HFFc6 (cell line): ENCODE data around the gene USF1. TPM values are rescaled to one million over a fixed set of nuclear protein-coding genes. Genes with fewer than 3 reads are reported as not detected.

Experiments used
- DNase-seq: peaks from one replicate; pipeline ENCODE4 v3.0.0-alpha.2; 2018
- H3K27ac Mint-ChIP-seq: 2 replicates; pipeline ENCODE4 v1.8.0; 2020; ENCODE audit warnings: mild to moderate bottlenecking, mixed read lengths
- H3K27me3 Mint-ChIP-seq: 2 replicates; pipeline ENCODE4 v1.8.0; 2021; ENCODE audit warnings: mild to moderate bottlenecking, moderate library complexity, mixed read lengths; ENCODE audit not compliant: insufficient read depth
- H3K36me3 Mint-ChIP-seq: 2 replicates; pipeline ENCODE4 v1.8.0; 2021; ENCODE audit warnings: low read depth, mixed read lengths
- H3K4me1 Mint-ChIP-seq: 2 replicates; pipeline ENCODE4 v1.8.0; 2020; ENCODE audit warnings: low read depth, mixed read lengths
- H3K4me3 Mint-ChIP-seq: 2 replicates; pipeline ENCODE4 v1.8.0; 2020; ENCODE audit warnings: mild to moderate bottlenecking, moderate library complexity, mixed read lengths
- H3K9me3 Mint-ChIP-seq: 2 replicates; pipeline ENCODE4 v1.8.0; 2020; ENCODE audit warnings: mild to moderate bottlenecking, mixed read lengths
- CTCF ChIP-seq: fragments of 200-600 bp; sonication (generic); IDR thresholded peaks from 2 replicates; pipeline ENCODE4 v1.5.0; 2021; ENCODE audit warnings: antibody characterized with exemption, mild to moderate bottlenecking
- total RNA-seq, 6 experiments: library from RNA; stranded (reverse); fragmentation: NEBNext Ultra II Directional; extraction: Animal tissue kit (Norgen Biotek cat#: 25700); gene quantifications; 2 replicates in 1 of 6; 3 replicates in 5 of 6; pipeline ENCODE4 v1.2.3, GENCODE V29; 2021

USF1 gene
- total RNA-seq, 6 experiments from 2014 or later: 31.2 to 38.0 (median 33.4) TPM

- Mint-ChIP-seq H3K27me3 (no peaks in the 10 kb centered on the region; the same call in 1 of the 2 replicates), H3K4me3 (no peak overlapping the region), H3K27ac (no peak overlapping the region), H3K4me1 (peaks cover 18% of the 10 kb centered on the region), H3K9me3 (no peaks in the 10 kb centered on the region), H3K36me3 (peaks cover 9% of the 10 kb centered on the region)
- no peak for TF ChIP-seq CTCF
- DNase-seq: no peak
Observed at GRCh38 chr1:161039546-161039945, 6.2 kb downstream of the USF1 start.

DNA sequence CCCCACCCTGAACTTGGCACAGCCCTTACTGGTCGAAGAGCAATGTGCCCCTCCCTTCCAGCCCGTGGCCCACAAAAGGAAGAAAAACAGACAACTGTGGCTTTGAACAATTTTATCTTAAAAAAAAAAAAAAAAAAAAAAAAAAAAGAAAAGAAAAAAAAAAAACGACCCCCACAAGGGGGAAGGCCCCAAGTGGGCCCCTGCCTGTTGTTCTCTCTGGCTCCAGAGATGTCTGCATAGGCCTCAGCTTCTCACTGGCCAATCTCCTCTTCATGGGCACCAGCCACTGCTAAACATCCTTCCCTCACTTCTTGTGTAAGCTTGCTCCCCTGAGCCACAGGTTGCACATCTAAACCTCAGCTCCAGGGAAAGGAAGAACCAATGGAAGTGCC is 6.6 kb downstream of the USF1 start:
- DNase-seq: no peak
- Mint-ChIP-seq H3K27me3 (no peaks in the 10 kb centered on the region; the same call in 1 of the 2 replicates), H3K4me1 (peaks cover 14% of the 10 kb centered on the region), H3K4me3 (no peak overlapping the region), H3K9me3 (no peaks in the 10 kb centered on the region), H3K36me3 (peaks cover 9% of the 10 kb centered on the region), H3K27ac (no peak overlapping the region)
- no peak for TF ChIP-seq CTCF

DNA sequence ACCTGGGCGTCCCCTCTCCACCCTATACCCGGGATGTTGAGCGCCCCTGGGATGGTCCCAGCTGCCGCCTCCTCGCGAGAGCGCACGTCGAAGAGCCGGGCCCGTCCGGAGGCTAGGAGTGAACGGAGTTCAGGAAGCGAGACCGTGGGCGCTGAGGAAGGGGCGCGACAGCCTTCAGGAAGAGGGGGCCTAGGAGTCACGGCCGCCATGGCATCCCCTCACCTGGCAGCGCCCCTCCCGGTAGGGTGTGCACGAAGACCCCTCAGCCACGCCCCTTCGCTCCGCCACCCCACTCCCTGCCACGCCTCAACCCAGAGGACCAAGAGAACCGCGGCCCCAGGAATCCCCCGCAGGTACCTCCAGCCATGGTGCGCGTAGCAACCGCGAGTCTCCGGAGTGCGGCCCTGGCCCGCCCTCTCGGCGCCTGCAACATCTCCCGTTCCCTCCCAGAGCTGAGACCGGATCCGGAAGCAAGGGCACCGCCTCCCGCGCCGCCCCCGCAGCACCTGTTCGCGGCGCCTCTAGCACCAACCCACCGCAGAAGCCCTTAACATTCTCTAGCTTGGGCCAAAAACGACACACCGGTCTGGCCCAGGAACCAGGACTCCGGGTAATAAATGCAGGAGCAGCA is 7.1 kb downstream of the USF1 start, which contains the start of gene TSTD1:
Gene TSTD1, minus strand, starts transcription at position 442 of the 631 bp plus-strand sequence. Its CDS starts 75 bp downstream, at position 367.
- Mint-ChIP-seq H3K4me3 (no peak within 1 kb of the TSS), H3K27ac (no peak within 1 kb of the TSS), H3K4me1 (peaks cover 12% of the 10 kb centered on the region; the same call in 1 of the 2 replicates), H3K9me3 (no peaks in the 10 kb centered on the region), H3K36me3 (peaks cover 9% of the 10 kb centered on the region), H3K27me3 (no peaks in the 10 kb centered on the region; the same call in 1 of the 2 replicates)
- no peak for TF ChIP-seq CTCF
- DNase-seq: no peak

DNA sequence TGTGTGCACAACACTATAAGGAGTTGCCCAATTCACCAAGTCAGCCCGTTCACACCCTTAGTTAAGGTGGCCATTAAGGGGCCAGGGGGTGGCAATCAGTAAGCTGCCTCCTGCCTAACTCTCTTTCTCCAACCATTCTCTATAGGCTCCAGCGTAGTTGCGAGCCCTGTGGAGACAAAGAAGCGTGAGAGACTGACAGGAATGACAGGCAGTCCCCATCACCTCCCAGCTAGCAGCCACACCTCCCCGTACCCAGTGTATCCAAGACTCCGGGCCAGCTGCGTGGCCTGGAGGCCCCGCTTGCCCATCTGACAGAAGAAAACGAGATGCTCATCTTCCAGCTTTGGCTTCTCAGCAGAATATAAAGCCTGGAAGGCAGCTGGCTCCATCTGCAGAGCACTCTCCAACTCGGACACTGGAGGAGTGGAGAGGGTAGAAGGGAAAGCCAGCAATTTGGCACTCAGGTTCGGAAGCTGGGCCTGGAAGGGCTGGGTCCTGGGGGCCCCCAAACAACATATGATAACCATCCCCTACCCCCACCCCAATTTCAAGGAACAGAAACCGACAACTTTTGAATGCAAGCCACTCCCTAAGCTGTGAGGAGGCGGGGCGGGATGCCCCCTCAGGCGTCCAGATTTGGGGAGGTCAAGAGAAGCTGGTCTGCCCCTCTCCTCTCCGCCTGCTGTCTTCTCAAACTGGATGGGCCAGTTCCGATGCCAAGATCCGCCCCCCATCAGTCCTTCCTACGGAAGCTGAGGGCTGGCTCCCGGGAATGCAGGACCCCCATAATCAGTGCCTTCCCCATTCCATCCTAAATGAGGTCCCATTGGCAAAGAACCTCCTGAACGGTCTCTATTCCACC is 7.9 kb downstream of the USF1 start:
- H3K4me3 Mint-ChIP-seq: no peak overlapping the region

GRCh38 chr1:161033751-161034150 is 12.0 kb downstream of the USF1 start:
- Mint-ChIP-seq H3K4me3 (no peak overlapping the region), H3K36me3 (no peaks in the 10 kb centered on the region), H3K27me3 (peaks cover 4% of the 10 kb centered on the region), H3K9me3 (no peaks in the 10 kb centered on the region), H3K4me1 (peaks cover 10% of the 10 kb centered on the region), H3K27ac (no peak overlapping the region)
- TF ChIP-seq CTCF: no peak
- no peak for DNase-seq

More for the DNA sequence above, 7.9 kb downstream of the USF1 start:
- H3K27ac Mint-ChIP-seq: no peak overlapping the region
- no peaks in the 10 kb centered on the region for H3K9me3 Mint-ChIP-seq
- H3K27me3 Mint-ChIP-seq: no peaks in the 10 kb centered on the region; the same call in 1 of the 2 replicates
- peaks cover 8% of the 10 kb centered on the region for H3K36me3 Mint-ChIP-seq
- H3K4me1 Mint-ChIP-seq: peaks cover 9% of the 10 kb centered on the region
- DNase-seq: no peak
- TF ChIP-seq CTCF: no peak
